ENCODE measurements around the gene IPCEF1.
"Not testable (repeated sequence)": the region's sequence is repeated elsewhere in the genome, so short reads cannot be mapped to it uniquely, and the experiment has no call there.

IPCEF1 gene

DNA sequence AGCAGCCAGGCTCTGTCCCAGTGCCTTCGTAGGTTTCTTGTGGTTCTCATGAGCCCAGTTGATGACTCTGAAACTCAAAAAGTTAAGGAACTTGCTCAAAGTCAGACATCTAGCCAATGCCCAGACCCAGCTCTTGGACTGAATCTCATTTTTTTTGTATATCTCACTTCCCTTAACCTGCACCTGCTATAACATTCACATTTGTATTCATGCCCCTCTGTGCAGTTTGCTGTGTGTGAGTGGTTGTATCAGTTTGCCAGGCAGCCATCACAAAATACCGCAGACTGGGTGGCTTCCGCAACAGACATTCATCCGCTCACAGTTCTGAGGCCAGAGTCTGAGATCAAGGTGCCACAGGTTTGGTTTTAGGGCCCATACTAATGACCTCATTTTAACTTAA, 49.9 kb downstream of the IPCEF1 start:
- Histone ChIP-seq H3K36me3 (ENCODE audit: insufficient read depth, low read length) (no peaks in the 10 kb centered on the region), H3K9me2 (replicated peaks; ENCODE audit: low read depth, low read length) (no peaks in the 10 kb centered on the region), H3K9me3 (ENCODE audit: insufficient read depth, low read depth, low read length) (no peaks in the 10 kb centered on the region), H3K4me3 (ENCODE audit: low read length, poor library complexity, severe bottlenecking) (no peak overlapping the region), H3K27me3 (ENCODE audit: insufficient read depth, low read length, poor library complexity, severe bottlenecking) (no peaks in the 10 kb centered on the region), H2AFZ (ENCODE audit: low read length) (no peak overlapping the region), H3K9ac (ENCODE audit: low read depth, low read length, poor library complexity, severe bottlenecking) (no peak overlapping the region), H3K4me2 (ENCODE audit: low read depth, low read length, poor library complexity, severe bottlenecking) (no peak overlapping the region), H3F3A (ENCODE audit: low read depth) (no peaks in the 10 kb centered on the region), H3K4me1 (ENCODE audit: insufficient read depth, low read length, poor library complexity, severe bottlenecking) (peaks cover 8% of the 10 kb centered on the region), H3K79me2 (ENCODE audit: insufficient read depth, low read length) (no peaks in the 10 kb centered on the region), H4K20me1 (ENCODE audit: insufficient read depth, low read length, poor library complexity, severe bottlenecking) (no peaks in the 10 kb centered on the region)
- TF ChIP-seq, protein P1, sequence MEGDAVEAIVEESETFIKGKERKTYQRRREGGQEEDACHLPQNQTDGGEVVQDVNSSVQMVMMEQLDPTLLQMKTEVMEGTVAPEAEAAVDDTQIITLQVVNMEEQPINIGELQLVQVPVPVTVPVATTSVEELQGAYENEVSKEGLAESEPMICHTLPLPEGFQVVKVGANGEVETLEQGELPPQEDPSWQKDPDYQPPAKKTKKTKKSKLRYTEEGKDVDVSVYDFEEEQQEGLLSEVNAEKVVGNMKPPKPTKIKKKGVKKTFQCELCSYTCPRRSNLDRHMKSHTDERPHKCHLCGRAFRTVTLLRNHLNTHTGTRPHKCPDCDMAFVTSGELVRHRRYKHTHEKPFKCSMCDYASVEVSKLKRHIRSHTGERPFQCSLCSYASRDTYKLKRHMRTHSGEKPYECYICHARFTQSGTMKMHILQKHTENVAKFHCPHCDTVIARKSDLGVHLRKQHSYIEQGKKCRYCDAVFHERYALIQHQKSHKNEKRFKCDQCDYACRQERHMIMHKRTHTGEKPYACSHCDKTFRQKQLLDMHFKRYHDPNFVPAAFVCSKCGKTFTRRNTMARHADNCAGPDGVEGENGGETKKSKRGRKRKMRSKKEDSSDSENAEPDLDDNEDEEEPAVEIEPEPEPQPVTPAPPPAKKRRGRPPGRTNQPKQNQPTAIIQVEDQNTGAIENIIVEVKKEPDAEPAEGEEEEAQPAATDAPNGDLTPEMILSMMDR (conservative IDR thresholded peaks at IDR 0.05; ENCODE audit: low read length) = no peak
- no peak for TF ChIP-seq EZH2phosphoT487 (IDR thresholded peaks at IDR 0.05; ENCODE audit: borderline replicate concordance)

- Histone ChIP-seq H3K9me3 (ENCODE audit: insufficient read depth, low read depth, low read length) (no peaks in the 10 kb centered on the region), H3K79me2 (ENCODE audit: insufficient read depth, low read length) (no peaks in the 10 kb centered on the region), H3K4me2 (ENCODE audit: low read depth, low read length, poor library complexity, severe bottlenecking) (no peak overlapping the region), H3K4me3 (ENCODE audit: low read length, poor library complexity, severe bottlenecking) (no peak overlapping the region), H3K9me2 (replicated peaks; ENCODE audit: low read depth, low read length) (no peaks in the 10 kb centered on the region), H2AFZ (ENCODE audit: low read length) (no peak overlapping the region), H3K9ac (ENCODE audit: low read depth, low read length, poor library complexity, severe bottlenecking) (no peak overlapping the region), H3K36me3 (ENCODE audit: insufficient read depth, low read length) (no peaks in the 10 kb centered on the region), H3F3A (ENCODE audit: low read depth) (0 out of 2 replicates have a peak, but pooled peaks cover 4% of the 10 kb centered on the region), H3K27me3 (ENCODE audit: insufficient read depth, low read length, poor library complexity, severe bottlenecking) (no peaks in the 10 kb centered on the region), H4K20me1 (ENCODE audit: insufficient read depth, low read length, poor library complexity, severe bottlenecking) (no peaks in the 10 kb centered on the region), H3K4me1 (ENCODE audit: insufficient read depth, low read length, poor library complexity, severe bottlenecking) (peaks cover 9% of the 10 kb centered on the region)
- TF ChIP-seq, protein P1 (conservative IDR thresholded peaks at IDR 0.05; ENCODE audit: low read length) = no peak
- TF ChIP-seq EZH2phosphoT487 (IDR thresholded peaks at IDR 0.05; ENCODE audit: borderline replicate concordance) = no peak
Measured at GRCh38 chr6:154304191-154304590, 52.4 kb downstream of the IPCEF1 start.

GRCh38 chr6:154303642-154304041, 53.0 kb downstream of the IPCEF1 start:
- not testable (repeated sequence) for H4K20me1 ChIP-seq (ENCODE audit: insufficient read depth, low read length, poor library complexity, severe bottlenecking); H3K36me3 ChIP-seq (ENCODE audit: insufficient read depth, low read length); H2AFZ ChIP-seq (ENCODE audit: low read length); H3F3A ChIP-seq (ENCODE audit: low read depth); H3K79me2 ChIP-seq (ENCODE audit: insufficient read depth, low read length); H3K4me2 ChIP-seq (ENCODE audit: low read depth, low read length, poor library complexity, severe bottlenecking); H3K4me3 ChIP-seq (ENCODE audit: low read length, poor library complexity, severe bottlenecking); H3K27me3 ChIP-seq (ENCODE audit: insufficient read depth, low read length, poor library complexity, severe bottlenecking); H3K9ac ChIP-seq (ENCODE audit: low read depth, low read length, poor library complexity, severe bottlenecking); H3K9me2 ChIP-seq (replicated peaks; ENCODE audit: low read depth, low read length); H3K4me1 ChIP-seq (ENCODE audit: insufficient read depth, low read length, poor library complexity, severe bottlenecking); H3K9me3 ChIP-seq (ENCODE audit: insufficient read depth, low read depth, low read length)
